T-helper 2 cell treated with Interferon-gamma antibody and Interleukin-4, amounts not matched to agents 100 ng/mL and 5 ng/mL, for 36 hours (primary cell): ENCODE measurements around the gene RAB23. TPM values are rescaled to one million over a fixed set of nuclear protein-coding genes. Genes with fewer than 3 reads are reported as not detected.

Experiments
- intact Hi-C: fragments of 100-400 bp; cut with micrococcal nuclease; formaldehyde crosslinking; loops from one replicate; pipeline ENCODE4 v1.15.1; 2023
- total RNA-seq: library from RNA; stranded (reverse); gene quantifications from 2 replicates; pipeline ENCODE4 v1.2.3, GENCODE V29; 2022

Gene RAB23
- total RNA-seq, 1 donor from 2014 or later = 4.2 TPM

GRCh38 chr6:57141451-57142177 lies 80.5 kb downstream of the RAB23 start:
- intact Hi-C loops = no loop called here

GRCh38 chr6:57138026-57138425 lies 84.1 kb downstream of the RAB23 start:
- intact Hi-C loops = no loop called here

DNA sequence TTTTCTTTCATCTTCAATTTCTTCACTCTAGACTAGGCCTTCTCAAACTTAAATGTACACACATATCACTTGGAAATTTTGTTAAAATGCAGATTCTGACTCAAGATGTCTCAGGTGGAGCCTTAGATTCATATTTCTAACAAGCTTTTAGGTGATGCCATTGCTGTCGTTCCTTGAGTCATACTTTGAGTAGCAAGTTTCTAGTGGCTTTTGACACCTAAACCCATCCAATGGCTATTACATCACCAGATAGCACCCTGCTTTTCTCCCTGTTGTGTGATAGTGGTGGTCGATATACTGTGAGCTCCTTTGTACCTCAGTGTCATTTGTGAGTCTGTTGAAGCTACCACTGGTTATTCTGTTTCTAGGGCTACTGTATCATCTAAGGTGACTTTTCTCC lies 84.8 kb downstream of the RAB23 start:
- intact Hi-C loops = no loop called here

Other genes with a start within 250 kb of the RAB23 start
- 14.2 and 14.8 TPM in 2 replicates for gene KIAA1586, start 175.6 kb downstream of the RAB23 start, total RNA-seq
- gene ZNF451, start 132.1 kb downstream of the RAB23 start, total RNA-seq = 69.9 and 73.9 TPM in 2 replicates
- 12.5 and 12.9 TPM in 2 replicates for gene BAG2, start 50.0 kb downstream of the RAB23 start, total RNA-seq
- 37.3 and 38.5 TPM in 2 replicates for gene PRIM2, start 95.3 kb upstream of the RAB23 start, total RNA-seq